ENCODE measurements around the gene TRIM26.

GRCh38 chr6:30163918-30164654 is 49.1 kb downstream of the TRIM26 start:
- TF ChIP-seq CTCF (IDR thresholded peaks at IDR 0.05; ENCODE audit: poor library complexity) (no peak), EZH2 (IDR thresholded peaks at IDR 0.05; ENCODE audit: borderline replicate concordance) (no peak)
